A549 (cell line): ENCODE measurements around the gene RNU6-9.

Source experiments
- CBX2 ChIP-seq: fragments of 200-600 bp; sonication (generic); IDR thresholded peaks from 2 replicates; pipeline ENCODE4 v1.6.1; 2016; ENCODE audit warnings: low read depth, mild to moderate bottlenecking, borderline replicate concordance
- EP300 ChIP-seq, 2 experiments: fragments of >200 bp; sonication (Bioruptor Twin); formaldehyde crosslinking; IDR thresholded peaks; 2 replicates in 1 of 2; 3 replicates in 1 of 2; pipeline ENCODE4 v1.6.1; 2016 to 2017
- MYC ChIP-seq: IDR thresholded peaks from 2 replicates; pipeline ENCODE4 v1.6.1; 2012; ENCODE audit warnings: mild to moderate bottlenecking, inconsistent platforms, low read length, improper control_type of control experiment, borderline replicate concordance
- PHF8 ChIP-seq: fragments of 200-600 bp; sonication (generic); IDR thresholded peaks from 2 replicates; pipeline ENCODE4 v1.6.1; 2016; ENCODE audit warnings: low read depth, mild to moderate bottlenecking, antibody characterized with exemption, moderate library complexity, borderline replicate concordance
- SMC3 ChIP-seq: fragments of >200 bp; sonication (Bioruptor Twin); formaldehyde crosslinking; IDR thresholded peaks from 3 replicates; pipeline ENCODE4 v1.6.1; 2018; ENCODE audit warnings: inconsistent platforms
- TP53 ChIP-seq: fragments of 250-450 bp; sonication (Bioruptor Pico); IDR thresholded peaks from 2 replicates; pipeline ENCODE4 v1.5.0; 2021; ENCODE audit warnings: mild to moderate bottlenecking, moderate library complexity
- ZNF302 ChIP-seq: fragments of 250-450 bp; sonication (Bioruptor Pico); IDR thresholded peaks from 2 replicates; pipeline ENCODE4 v1.9.0; 2021; ENCODE audit warnings: inconsistent platforms, mild to moderate bottlenecking, moderate library complexity
- TF ChIP-seq, protein P1 (sequence below): fragments of >200 bp; sonication (Bioruptor Twin); formaldehyde crosslinking; IDR thresholded peaks from 3 replicates; pipeline ENCODE4 v1.5.1; 2016

DNA sequence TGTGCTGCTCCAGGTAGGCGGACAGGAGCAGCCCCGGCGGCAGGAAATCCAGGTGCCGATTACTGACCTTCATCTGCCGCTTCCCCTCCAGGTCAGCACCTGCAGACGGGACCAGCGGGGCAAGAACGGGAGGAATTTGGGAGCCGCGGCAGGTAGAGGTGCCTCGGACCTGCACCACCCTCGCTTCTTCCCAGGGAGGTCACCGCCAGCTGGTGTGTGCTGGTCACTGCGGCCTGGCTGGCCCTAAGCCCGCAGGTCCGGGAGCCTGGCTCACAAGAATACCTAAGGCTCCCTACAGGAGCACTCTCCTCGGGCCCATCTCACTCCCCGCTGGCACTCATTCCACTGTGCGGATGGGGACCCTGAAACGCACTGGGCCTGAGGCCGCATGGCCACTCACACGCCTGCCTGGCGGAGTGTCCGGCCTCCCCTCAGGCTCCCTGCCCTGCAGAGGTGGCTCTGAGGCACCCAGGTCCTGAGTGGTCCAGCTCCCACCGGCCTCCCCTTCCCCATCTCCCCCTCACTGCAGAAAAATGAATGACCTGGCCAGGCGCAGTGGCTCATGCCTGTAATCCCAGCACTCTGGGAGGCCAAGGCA, 4.3 kb downstream of the RNU6-9 start:
- TF ChIP-seq EP300 (IDR thresholded peaks at IDR 0.05) (no peak), TP53 (CRISPR knock-in tag) (no peak), PHF8 (no peak), SMC3 (no peak), CBX2 (no peak), ZNF302 (CRISPR knock-in tag) (no peak), MYC (no peak)
- TF ChIP-seq, protein P1, sequence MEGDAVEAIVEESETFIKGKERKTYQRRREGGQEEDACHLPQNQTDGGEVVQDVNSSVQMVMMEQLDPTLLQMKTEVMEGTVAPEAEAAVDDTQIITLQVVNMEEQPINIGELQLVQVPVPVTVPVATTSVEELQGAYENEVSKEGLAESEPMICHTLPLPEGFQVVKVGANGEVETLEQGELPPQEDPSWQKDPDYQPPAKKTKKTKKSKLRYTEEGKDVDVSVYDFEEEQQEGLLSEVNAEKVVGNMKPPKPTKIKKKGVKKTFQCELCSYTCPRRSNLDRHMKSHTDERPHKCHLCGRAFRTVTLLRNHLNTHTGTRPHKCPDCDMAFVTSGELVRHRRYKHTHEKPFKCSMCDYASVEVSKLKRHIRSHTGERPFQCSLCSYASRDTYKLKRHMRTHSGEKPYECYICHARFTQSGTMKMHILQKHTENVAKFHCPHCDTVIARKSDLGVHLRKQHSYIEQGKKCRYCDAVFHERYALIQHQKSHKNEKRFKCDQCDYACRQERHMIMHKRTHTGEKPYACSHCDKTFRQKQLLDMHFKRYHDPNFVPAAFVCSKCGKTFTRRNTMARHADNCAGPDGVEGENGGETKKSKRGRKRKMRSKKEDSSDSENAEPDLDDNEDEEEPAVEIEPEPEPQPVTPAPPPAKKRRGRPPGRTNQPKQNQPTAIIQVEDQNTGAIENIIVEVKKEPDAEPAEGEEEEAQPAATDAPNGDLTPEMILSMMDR, result no peak
